ENCODE measurements around the gene ZCWPW2. TPM values are rescaled to one million over a fixed set of nuclear protein-coding genes. Genes with fewer than 3 reads are reported as not detected.

Gene ZCWPW2
- polyA plus RNA-seq, 4 donors, result 0.37 to 0.90 TPM; not detected in 2

- Histone ChIP-seq H3K4me1 (ENCODE audit: control insufficient read depth in 3 of 3, insufficient read depth in 2 of 3, low read depth in 1 of 3, low read length in 2 of 3) (no peaks in the 10 kb centered on the region), H3K9me3 (ENCODE audit: control insufficient read depth in 2 of 2, insufficient read depth in 1 of 2, low read depth in 1 of 2, low read length in 1 of 2) (peaks cover 0 to 3% of the 10 kb centered on the region in 2 donors), H3K36me3 (ENCODE audit: control insufficient read depth in 3 of 3, insufficient read depth in 2 of 3, low read depth in 1 of 3, low read length in 3 of 3) (no peaks in the 10 kb centered on the region), H3K27ac (ENCODE audit: low read depth in 1 of 3, low read length in 2 of 3) (no peak overlapping the region), H3K4me3 (ENCODE audit: low read depth in 1 of 3, low read length in 3 of 3) (no peak overlapping the region), H3K27me3 (ENCODE audit: control insufficient read depth in 3 of 3, insufficient read depth in 3 of 3, low read length in 3 of 3) (no peaks in the 10 kb centered on the region)
- no peak for FAIRE-seq
- DNase-seq, result no peak
- 59 to 87% (median 79%) methylated on average over 1 of the region's 1 CpG for WGBS, 3 donors
Observed at GRCh38 chr3:28564211-28564610, 215.7 kb downstream of the ZCWPW2 start.

- H3K9me3 ChIP-seq (ENCODE audit: control insufficient read depth in 2 of 2, insufficient read depth in 1 of 2, low read depth in 1 of 2, low read length in 1 of 2), result peaks cover 0 to 3% of the 10 kb centered on the region in 2 donors
- H3K27ac ChIP-seq (ENCODE audit: low read depth in 1 of 3, low read length in 2 of 3), result no peak overlapping the region
- 81 to 86% (median 83%) methylated on average over 3 of the region's 3 CpGs for WGBS, 3 donors
- FAIRE-seq (no peak), DNase-seq (no peak)
- H3K4me3 ChIP-seq (ENCODE audit: low read depth in 1 of 3, low read length in 3 of 3), result no peak overlapping the region
- no peaks in the 10 kb centered on the region for H3K36me3 ChIP-seq (ENCODE audit: control insufficient read depth in 3 of 3, insufficient read depth in 2 of 3, low read depth in 1 of 3, low read length in 3 of 3)
- H3K27me3 ChIP-seq (ENCODE audit: control insufficient read depth in 3 of 3, insufficient read depth in 3 of 3, low read length in 3 of 3), result peaks cover 0 to 4% (median 2%) of the 10 kb centered on the region in 3 donors
- H3K4me1 ChIP-seq (ENCODE audit: control insufficient read depth in 3 of 3, insufficient read depth in 2 of 3, low read depth in 1 of 3, low read length in 2 of 3), result no peaks in the 10 kb centered on the region
Observed at GRCh38 chr3:28569357-28569756, 220.8 kb downstream of the ZCWPW2 start.

- 56 to 73% (median 64%) methylated on average over 5 of the region's 5 CpGs for WGBS, 3 donors
- Histone ChIP-seq H3K27ac (ENCODE audit: low read depth in 1 of 3, low read length in 2 of 3) (no peak overlapping the region), H3K9me3 (ENCODE audit: control insufficient read depth in 2 of 2, insufficient read depth in 1 of 2, low read depth in 1 of 2, low read length in 1 of 2) (no peaks in the 10 kb centered on the region), H3K4me1 (ENCODE audit: control insufficient read depth in 3 of 3, insufficient read depth in 2 of 3, low read depth in 1 of 3, low read length in 2 of 3) (no peaks in the 10 kb centered on the region), H3K4me3 (ENCODE audit: low read depth in 1 of 3, low read length in 3 of 3) (no peak overlapping the region), H3K27me3 (ENCODE audit: control insufficient read depth in 3 of 3, insufficient read depth in 3 of 3, low read length in 3 of 3) (peaks cover 0 to 31% (median 12%) of the 10 kb centered on the region in 3 donors), H3K36me3 (ENCODE audit: control insufficient read depth in 3 of 3, insufficient read depth in 2 of 3, low read depth in 1 of 3, low read length in 3 of 3) (no peaks in the 10 kb centered on the region)
- no peak for FAIRE-seq
- DNase-seq, result no peak
Observed at GRCh38 chr3:28574036-28574435, 225.5 kb downstream of the ZCWPW2 start.

GRCh38 chr3:28575100-28575745, 226.7 kb downstream of the ZCWPW2 start:
- no peaks in the 10 kb centered on the region for H3K36me3 ChIP-seq (ENCODE audit: control insufficient read depth in 3 of 3, insufficient read depth in 2 of 3, low read depth in 1 of 3, low read length in 3 of 3)
- WGBS, 3 donors, result 3 to 14% (median 9%) methylated on average over 49 to 55 of the region's 55 CpGs
- no peak overlapping the region for H3K27ac ChIP-seq (ENCODE audit: low read depth in 1 of 3, low read length in 2 of 3)
- H3K4me1 ChIP-seq (ENCODE audit: control insufficient read depth in 3 of 3, insufficient read depth in 2 of 3, low read depth in 1 of 3, low read length in 2 of 3), result no peaks in the 10 kb centered on the region
- no peak for FAIRE-seq
- H3K27me3 ChIP-seq (ENCODE audit: control insufficient read depth in 3 of 3, insufficient read depth in 3 of 3, low read length in 3 of 3), result peaks cover 0 to 31% (median 12%) of the 10 kb centered on the region in 3 donors
- no peaks in the 10 kb centered on the region for H3K9me3 ChIP-seq (ENCODE audit: control insufficient read depth in 2 of 2, insufficient read depth in 1 of 2, low read depth in 1 of 2, low read length in 1 of 2)
- H3K4me3 ChIP-seq (ENCODE audit: low read depth in 1 of 3, low read length in 3 of 3), result peak overlapping the region in 1 of 3 donors; percentile 47
- DNase-seq, result peak in 1 of 2 donors; percentile 13

Other genes starting within 250 kb of the ZCWPW2 start
- 10 to 100 TPM; 33.1 to 57.3 (median 47.3) TPM for gene CMC1, start 107.1 kb upstream of the ZCWPW2 start, polyA plus RNA-seq
- 10 to 100 TPM; 25.7 to 52.5 (median 30.7) TPM for gene AZI2, start 103 bp downstream of the ZCWPW2 start, polyA plus RNA-seq

All from small intestine (tissue), 7 donors.